DMS79 treated with DMSO at 0.1 percent for 48 hours (cell line): Measurements from ENCODE around the gene CHRNA10.
"Not testable (repeated sequence)": the region's sequence is repeated elsewhere in the genome, so short reads cannot be mapped to it uniquely, and the experiment has no call there.

Experiments used
- DNase-seq: peaks from one replicate; lab custom pipeline; 2025; lab: John Stamatoyannopoulos, UW

Gene CHRNA10

GRCh38 chr11:3665336-3666022 is 5.7 kb downstream of the CHRNA10 start:
- DNase-seq = no peak

- no peak for DNase-seq
These were observed 7.1 kb downstream of the CHRNA10 start for GRCh38 chr11:3664032-3664630.

GRCh38 chr11:3662856-3663255 is 8.3 kb downstream of the CHRNA10 start:
- DNase-seq = no peak

GRCh38 chr11:3660960-3661359 is 10.2 kb downstream of the CHRNA10 start:
- no peak for DNase-seq

GRCh38 chr11:3659595-3660515 is 11.3 kb downstream of the CHRNA10 start:
- no peak for DNase-seq

GRCh38 chr11:3658252-3658651 is 12.9 kb downstream of the CHRNA10 start:
- no peak for DNase-seq

- not testable (repeated sequence) for DNase-seq
These were observed 13.9 kb downstream of the CHRNA10 start for GRCh38 chr11:3657331-3657730.

GRCh38 chr11:3655547-3655946 is 15.6 kb downstream of the CHRNA10 start:
- no peak for DNase-seq

- DNase-seq = not testable (repeated sequence)
These were observed 18.7 kb downstream of the CHRNA10 start for GRCh38 chr11:3652514-3652913.

- DNase-seq = not testable (repeated sequence)
These were observed 21.8 kb downstream of the CHRNA10 start for GRCh38 chr11:3649374-3649773.

- DNase-seq = not testable (repeated sequence)
These were observed 22.3 kb downstream of the CHRNA10 start for GRCh38 chr11:3648843-3649242.

- DNase-seq = no peak
These were observed 25.6 kb downstream of the CHRNA10 start for GRCh38 chr11:3645552-3645951.

- no peak for DNase-seq
These were observed 26.4 kb downstream of the CHRNA10 start, which contains the start of gene ART1 for GRCh38 chr11:3644817-3645235. TSS of gene ART1 (plus strand) at chr11:3645128. CDS start at chr11:3659214, 14,086 bp downstream.

GRCh38 chr11:3643102-3643546 is 28.1 kb downstream of the CHRNA10 start:
- DNase-seq = not testable (repeated sequence)

GRCh38 chr11:3642071-3642951 is 28.9 kb downstream of the CHRNA10 start:
- DNase-seq = no peak

GRCh38 chr11:3641701-3642070 is 29.5 kb downstream of the CHRNA10 start, which contains the start of gene ART5:
TSS of gene ART5 (minus strand) at chr11:3641992. CDS start at chr11:3641862, 130 bp downstream.
- no peak for DNase-seq

GRCh38 chr11:3641191-3641590 is 30.0 kb downstream of the CHRNA10 start:
- no peak for DNase-seq

- DNase-seq = no peak
These were observed 31.3 kb downstream of the CHRNA10 start for GRCh38 chr11:3639841-3640240.

- DNase-seq = no peak
These were observed 32.7 kb downstream of the CHRNA10 start for GRCh38 chr11:3638513-3638912.

- no peak for DNase-seq
These were observed 34.0 kb downstream of the CHRNA10 start for GRCh38 chr11:3637201-3637600.

GRCh38 chr11:3635641-3636375 is 35.4 kb downstream of the CHRNA10 start:
- DNase-seq = no peak
